ENCODE measurements around the gene CTNNA3.

GRCh38 chr10:65894961-65895360, 1801.0 kb downstream of the CTNNA3 start:
- no peak for TF ChIP-seq CTCF (IDR thresholded peaks at IDR 0.05 in 8 of 11, conservative IDR thresholded peaks at IDR 0.05 in 3 of 11)
- no peak for TF ChIP-seq POLR2A (IDR thresholded peaks at IDR 0.05)

Data from spleen (tissue), 7 donors.